OCI-LY1 (cell line): ENCODE data around the gene SMIM20.
A peak's percentile ranks its signal among the peaks of the same experiment; 100 is the strongest.
"Not testable (repeated sequence)": the region's sequence is repeated elsewhere in the genome, so short reads cannot be mapped to it uniquely, and the experiment has no call there.

Experiments used
- H2AFZ ChIP-seq: fragments of 200-600 bp; sonication (generic), shearing (Covaris generic); 2 replicates; pipeline ENCODE4 v1.6.0; 2014; ENCODE audit warnings: antibody characterized with exemption, mild to moderate bottlenecking, low read length
- H3F3A ChIP-seq: fragments of 200-600 bp; sonication (generic), shearing (Covaris generic); 2 replicates; pipeline ENCODE4 v1.6.0; 2014; ENCODE audit warnings: mild to moderate bottlenecking, antibody characterized with exemption, low read length, moderate library complexity; ENCODE audit not compliant: insufficient read depth
- H3K27ac ChIP-seq: fragments of 200-600 bp; sonication (generic); 2 replicates; pipeline ENCODE4 v1.5.1; 2014; ENCODE audit warnings: low read length, mixed run types, mild to moderate bottlenecking, low read depth; ENCODE audit not compliant: poor library complexity, severe bottlenecking
- H3K27me3 ChIP-seq: fragments of 200-600 bp; sonication (generic); 2 replicates; pipeline ENCODE4 v1.6.0; 2014; ENCODE audit warnings: antibody characterized with exemption, mild to moderate bottlenecking, low read length, moderate library complexity; ENCODE audit not compliant: insufficient read depth
- H3K36me3 ChIP-seq: fragments of 200-600 bp; sonication (generic); 2 replicates; pipeline ENCODE4 v1.6.1; 2014; ENCODE audit warnings: mild to moderate bottlenecking, antibody characterized with exemption, low read length, moderate library complexity, mixed read lengths; ENCODE audit not compliant: insufficient read depth
- H3K4me1 ChIP-seq: fragments of 200-600 bp; sonication (generic); 2 replicates; pipeline ENCODE4 v1.5.1; 2014; ENCODE audit warnings: mild to moderate bottlenecking, low read length, moderate library complexity; ENCODE audit not compliant: insufficient read depth, severe bottlenecking
- H3K4me2 ChIP-seq: fragments of 200-600 bp; sonication (generic), shearing (Covaris generic); 2 replicates; pipeline ENCODE4 v1.6.1; 2014; ENCODE audit warnings: low read length
- H3K4me3 ChIP-seq: fragments of 200-600 bp; sonication (generic); 2 replicates; pipeline ENCODE4 v1.5.1; 2014; ENCODE audit warnings: low read length, low read depth, mild to moderate bottlenecking, mixed read lengths; ENCODE audit not compliant: poor library complexity, severe bottlenecking
- H3K79me2 ChIP-seq: fragments of 200-600 bp; shearing (Covaris generic); 2 replicates; pipeline ENCODE4 v1.6.1; 2016; ENCODE audit warnings: mixed run types, low read length, mixed read lengths; ENCODE audit not compliant: insufficient read depth
- H3K9ac ChIP-seq: fragments of 200-600 bp; sonication (generic), shearing (Covaris generic); 2 replicates; pipeline ENCODE4 v1.6.1; 2014; ENCODE audit warnings: mild to moderate bottlenecking, low read length, mixed read lengths
- H3K9me2 ChIP-seq: fragments of 200-600 bp; sonication (generic), shearing (Covaris generic); 2 replicates; pipeline ENCODE4 v1.6.1; 2014; ENCODE audit warnings: low read depth, mild to moderate bottlenecking, low read length, mixed read lengths
- H3K9me3 ChIP-seq: fragments of 200-600 bp; shearing (Covaris generic); 2 replicates; pipeline ENCODE4 v1.6.1; 2014; ENCODE audit warnings: low read length, mixed read lengths
- H4K20me1 ChIP-seq: fragments of 200-600 bp; sonication (generic), shearing (Covaris generic); 2 replicates; pipeline ENCODE4 v1.6.0; 2016; ENCODE audit warnings: mild to moderate bottlenecking, low read length; ENCODE audit not compliant: insufficient read depth
- CTCF ChIP-seq: fragments of 200-600 bp; sonication (generic), shearing (Covaris generic); IDR thresholded peaks from 2 replicates; pipeline ENCODE4 v1.5.1; 2017; ENCODE audit warnings: mild to moderate bottlenecking, antibody characterized with exemption, low read length, moderate library complexity, mixed read lengths
- EZH2 ChIP-seq: fragments of 200-600 bp; sonication (generic), shearing (Covaris generic); IDR thresholded peaks from 2 replicates; pipeline ENCODE4 v1.8.0; 2017; ENCODE audit warnings: borderline replicate concordance, mixed run types, mild to moderate bottlenecking, antibody characterized with exemption, low read length, moderate library complexity, mixed read lengths

The SMIM20 gene

GRCh38 chr4:25904748-25905082 lies 9.3 kb upstream of the SMIM20 start:
- Histone ChIP-seq H3K4me3 (no peak overlapping the region), H3K9ac (no peak overlapping the region), H3K27ac (peak overlapping the region; percentile 68), H3K9me3 (no peaks in the 10 kb centered on the region), H3K4me2 (no peak overlapping the region), H3K79me2 (no peaks in the 10 kb centered on the region), H3K27me3 (no peaks in the 10 kb centered on the region), H3K4me1 (peaks cover 21% of the 10 kb centered on the region), H4K20me1 (no peaks in the 10 kb centered on the region), H3K9me2 (no peaks in the 10 kb centered on the region), H3F3A (no peaks in the 10 kb centered on the region), H3K36me3 (no peaks in the 10 kb centered on the region), H2AFZ (no peak overlapping the region)
- no peak for TF ChIP-seq CTCF
- TF ChIP-seq EZH2, result no peak

GRCh38 chr4:25905371-25905770 lies 8.6 kb upstream of the SMIM20 start:
- peaks cover 21% of the 10 kb centered on the region for H3K4me1 ChIP-seq
- H3K79me2 ChIP-seq, result no peaks in the 10 kb centered on the region
- no peak overlapping the region for H3K9ac ChIP-seq
- peak overlapping the region; percentile 68 for H3K27ac ChIP-seq
- H3K9me2 ChIP-seq, result no peaks in the 10 kb centered on the region
- H3F3A ChIP-seq, result no peaks in the 10 kb centered on the region
- no peak overlapping the region for H3K4me3 ChIP-seq
- H3K4me2 ChIP-seq, result no peak overlapping the region
- no peaks in the 10 kb centered on the region for H3K27me3 ChIP-seq
- H3K36me3 ChIP-seq, result no peaks in the 10 kb centered on the region
- H2AFZ ChIP-seq, result no peak overlapping the region
- TF ChIP-seq CTCF, result no peak
- no peak for TF ChIP-seq EZH2
- no peaks in the 10 kb centered on the region for H4K20me1 ChIP-seq
- no peaks in the 10 kb centered on the region for H3K9me3 ChIP-seq

GRCh38 chr4:25906113-25906512 lies 7.9 kb upstream of the SMIM20 start:
- not testable (repeated sequence) for H2AFZ ChIP-seq, H3K79me2 ChIP-seq, H4K20me1 ChIP-seq, H3K36me3 ChIP-seq, H3K27ac ChIP-seq, H3K4me3 ChIP-seq, H3K27me3 ChIP-seq, H3K9ac ChIP-seq, H3K9me3 ChIP-seq, H3F3A ChIP-seq, H3K9me2 ChIP-seq, H3K4me2 ChIP-seq
- H3K4me1 ChIP-seq, result peaks cover 21% of the 10 kb centered on the region

- H3K4me2 ChIP-seq, result no peak overlapping the region
Observed at GRCh38 chr4:25908491-25908901, 5.5 kb upstream of the SMIM20 start.

More at GRCh38 chr4:25908491-25908901, 5.5 kb upstream of the SMIM20 start:
- no peak overlapping the region for H2AFZ ChIP-seq
- TF ChIP-seq CTCF (no peak), EZH2 (no peak)
- peaks cover 32% of the 10 kb centered on the region for H3K4me1 ChIP-seq
- H3K27ac ChIP-seq, result no peak overlapping the region
- no peaks in the 10 kb centered on the region for H3K36me3 ChIP-seq
- no peaks in the 10 kb centered on the region for H3K9me2 ChIP-seq
- no peaks in the 10 kb centered on the region for H4K20me1 ChIP-seq
- no peak overlapping the region for H3K4me3 ChIP-seq
- H3K9ac ChIP-seq, result no peak overlapping the region
- H3K27me3 ChIP-seq, result no peaks in the 10 kb centered on the region
- no peaks in the 10 kb centered on the region for H3K9me3 ChIP-seq
- no peaks in the 10 kb centered on the region for H3K79me2 ChIP-seq
- H3F3A ChIP-seq, result no peaks in the 10 kb centered on the region
